RWPE1 (cell line): ENCODE data around the gene TTI1.

Source experiments
- CTCF ChIA-PET: fragments of 350-600 bp; sonication (Branson Sonifier 250); formaldehyde crosslinking; extraction: SDS; loops from one replicate; lab custom pipeline; 2021; lab: Yijun Ruan, JAX
- POLR2A ChIA-PET: fragments of 400-600 bp; formaldehyde crosslinking; extraction: SDS; loops from one replicate; lab custom pipeline; 2020; ENCODE audit warnings: antibody characterized with exemption; ENCODE audit not compliant: low non-redundant PET; lab: Yijun Ruan, JAX
- DNase-seq: peaks from one replicate; pipeline ENCODE4 v3.0.0; 2012; ENCODE audit warnings: low spot score
- H3K27ac ChIP-seq: fragments of 450-650 bp; 2 replicates; pipeline ENCODE4 v1.5.1; 2017
- CTCF ChIP-seq: fragments of 450-650 bp; conservative IDR thresholded peaks from 2 replicates; pipeline ENCODE4 v1.5.1; 2017; ENCODE audit warnings: low read depth, mild to moderate bottlenecking

TTI1 gene

DNA sequence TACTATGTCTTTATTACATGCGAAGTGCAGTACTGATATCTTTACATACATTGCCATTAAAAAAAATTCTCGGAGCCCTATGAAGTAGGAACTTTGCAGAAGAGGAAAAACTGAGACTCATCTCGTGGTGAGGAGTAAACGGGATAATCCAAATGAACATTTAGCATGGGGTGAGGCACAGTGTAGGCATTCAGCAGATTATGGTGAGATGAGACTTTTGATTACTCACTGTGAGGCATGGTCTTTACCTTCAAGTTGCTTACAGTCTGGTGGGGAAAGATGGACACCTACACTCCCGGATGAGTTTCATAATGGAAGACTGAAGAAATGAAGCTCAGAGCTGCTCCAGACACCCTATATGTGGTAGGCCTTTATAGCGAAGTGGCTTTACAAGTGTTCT is 1.7 kb upstream of the TTI1 start:
- POLR2A ChIA-PET = interaction anchor here (0.5 kb wide), 1 partner anchor 1056 kb away, joined by 7 read pairs; no protein-coding TSS in a partner anchor
- CTCF ChIA-PET = interaction anchor here (0.7 kb wide), 1 partner anchor 843 kb away, joined by 3 read pairs; no protein-coding TSS in a partner anchor
- no peak overlapping the region for H3K27ac ChIP-seq
- TF ChIP-seq CTCF = no peak
- no peak for DNase-seq

- peak overlapping the region; percentile 86 for H3K27ac ChIP-seq
- CTCF ChIA-PET = interaction anchor here (0.7 kb wide), 2 partner anchors 119 to 842 kb away, joined by 3 read pairs; no protein-coding TSS in a partner anchor
- POLR2A ChIA-PET = interaction anchor here (0.5 kb wide), 1 partner anchor 1055 kb away, joined by 7 read pairs; no protein-coding TSS in a partner anchor
- DNase-seq = peak; percentile 39
- TF ChIP-seq CTCF = no peak
Observed at GRCh38 chr20:38034108-38034649, 923 bp upstream of the TTI1 start.

- TF ChIP-seq CTCF = no peak
- H3K27ac ChIP-seq = peak overlapping the region; percentile 86
- DNase-seq = peak; percentile 25
- ChIA-PET CTCF (interaction anchor here (0.7 to 1.9 kb wide), 4 partner anchors 11 to 188 kb away, joined by 3 to 12 read pairs (median 6); no protein-coding TSS in a partner anchor), POLR2A (interaction anchor here (0.6 to 1.1 kb wide), 3 partner anchors 11 to 299 kb away, joined by 3 to 6 read pairs (median 3); no protein-coding TSS in a partner anchor)
Observed at GRCh38 chr20:38032585-38033329, 499 bp downstream of the TTI1 start.

- no peak overlapping the region for H3K27ac ChIP-seq
- ChIA-PET POLR2A (no interaction called here), CTCF (interaction anchor here (1.5 to 1.9 kb wide), 2 partner anchors 12 to 189 kb away, joined by 8 to 12 read pairs; no protein-coding TSS in a partner anchor)
- no peak for TF ChIP-seq CTCF
- DNase-seq = no peak
Observed at GRCh38 chr20:38031957-38032356, 1.3 kb downstream of the TTI1 start.

- DNase-seq = no peak
- ChIA-PET CTCF (no interaction called here), POLR2A (no interaction called here)
- TF ChIP-seq CTCF = no peak
- no peak overlapping the region for H3K27ac ChIP-seq
Observed at GRCh38 chr20:38029453-38029852, 3.8 kb downstream of the TTI1 start.

- no peak for DNase-seq
- no peak overlapping the region for H3K27ac ChIP-seq
- ChIA-PET POLR2A (no interaction called here), CTCF (no interaction called here)
- TF ChIP-seq CTCF = no peak
Observed at GRCh38 chr20:38024496-38024895, 8.8 kb downstream of the TTI1 start.
